ENCODE results near the gene PTAR1.

The PTAR1 gene

GRCh38 chr9:69678843-69679538, 80.8 kb downstream of the PTAR1 start:
- Histone ChIP-seq H3K27me3 (no peaks in the 10 kb centered on the region), H3K36me3 (no peaks in the 10 kb centered on the region), H4K20me1 (no peaks in the 10 kb centered on the region), H3K4me1 (peaks cover 18% of the 10 kb centered on the region), H3K9ac (no peak overlapping the region), H3K4me2 (no peak overlapping the region), H3K27ac (no peak overlapping the region), H3K4me3 (no peak overlapping the region), H3K9me3 (no peaks in the 10 kb centered on the region)
- no peak for TF ChIP-seq Cebpa-rat (IDR thresholded peaks at IDR 0.05)

- H4K20me1 ChIP-seq, result no peaks in the 10 kb centered on the region
- no peak overlapping the region for H3K4me3 ChIP-seq
- no peak overlapping the region for H3K27ac ChIP-seq
- H3K9ac ChIP-seq, result no peak overlapping the region
- no peaks in the 10 kb centered on the region for H3K27me3 ChIP-seq
- H3K36me3 ChIP-seq, result no peaks in the 10 kb centered on the region
- no peak overlapping the region for H3K4me2 ChIP-seq
- TF ChIP-seq Cebpa-rat (IDR thresholded peaks at IDR 0.05), result no peak
- H3K4me1 ChIP-seq, result peaks cover 29% of the 10 kb centered on the region
- no peaks in the 10 kb centered on the region for H3K9me3 ChIP-seq
Measured at GRCh38 chr9:69677931-69678330, 81.9 kb downstream of the PTAR1 start.

- Histone ChIP-seq H3K4me2 (peak overlapping the region; percentile 40; the same call in 1 of the 2 replicates), H3K9ac (no peak overlapping the region), H3K27me3 (no peaks in the 10 kb centered on the region), H3K9me3 (no peaks in the 10 kb centered on the region), H3K4me1 (peaks cover 42% of the 10 kb centered on the region), H3K4me3 (no peak overlapping the region), H3K36me3 (no peaks in the 10 kb centered on the region), H4K20me1 (no peaks in the 10 kb centered on the region), H3K27ac (no peak overlapping the region)
- TF ChIP-seq Cebpa-rat (IDR thresholded peaks at IDR 0.05), result no peak
Measured at GRCh38 chr9:69675563-69675962, 84.2 kb downstream of the PTAR1 start.

GRCh38 chr9:69674716-69675438, 84.9 kb downstream of the PTAR1 start:
- H3K9me3 ChIP-seq, result no peaks in the 10 kb centered on the region
- H3K4me3 ChIP-seq, result no peak overlapping the region
- H3K4me1 ChIP-seq, result peaks cover 49% of the 10 kb centered on the region
- H3K9ac ChIP-seq, result no peak overlapping the region
- H3K4me2 ChIP-seq, result peak overlapping the region; percentile 94
- no peak for TF ChIP-seq Cebpa-rat (IDR thresholded peaks at IDR 0.05)
- H3K36me3 ChIP-seq, result no peaks in the 10 kb centered on the region
- H4K20me1 ChIP-seq, result no peaks in the 10 kb centered on the region
- H3K27me3 ChIP-seq, result no peaks in the 10 kb centered on the region
- H3K27ac ChIP-seq, result no peak overlapping the region

GRCh38 chr9:69674112-69674685, 85.6 kb downstream of the PTAR1 start:
- peak overlapping the region; percentile 94 for H3K4me2 ChIP-seq
- H3K4me1 ChIP-seq, result peaks cover 54% of the 10 kb centered on the region

GRCh38 chr9:69673311-69673640, 86.5 kb downstream of the PTAR1 start:
- Histone ChIP-seq H3K4me3 (peak overlapping the region; percentile 87), H3K36me3 (no peaks in the 10 kb centered on the region), H3K27ac (peak overlapping the region; percentile 83), H3K4me2 (peak overlapping the region; percentile 94), H3K4me1 (peaks cover 54% of the 10 kb centered on the region), H3K9me3 (no peaks in the 10 kb centered on the region), H4K20me1 (no peaks in the 10 kb centered on the region), H3K9ac (peak overlapping the region; percentile 85), H3K27me3 (no peaks in the 10 kb centered on the region)
- TF ChIP-seq Cebpa-rat (IDR thresholded peaks at IDR 0.05), result no peak

More at GRCh38 chr9:69674112-69674685, 85.6 kb downstream of the PTAR1 start:
- no peak overlapping the region for H3K27ac ChIP-seq
- no peak overlapping the region for H3K9ac ChIP-seq
- H3K4me3 ChIP-seq, result no peak overlapping the region
- H3K27me3 ChIP-seq, result no peaks in the 10 kb centered on the region
- no peaks in the 10 kb centered on the region for H3K36me3 ChIP-seq
- H3K9me3 ChIP-seq, result no peaks in the 10 kb centered on the region
- no peak for TF ChIP-seq Cebpa-rat (IDR thresholded peaks at IDR 0.05)
- H4K20me1 ChIP-seq, result no peaks in the 10 kb centered on the region

GRCh38 chr9:69672596-69673310, 87.1 kb downstream of the PTAR1 start:
- H3K27ac ChIP-seq, result peak overlapping the region; percentile 83

GRCh38 chr9:69671879-69672595, 87.8 kb downstream of the PTAR1 start, which contains the start of gene APBA1:
Gene APBA1, minus strand, starts transcription at chr9:69672371.
- peak within 1 kb of the TSS; percentile 85 for H3K9ac ChIP-seq
- TF ChIP-seq Cebpa-rat (IDR thresholded peaks at IDR 0.05), result no peak
- H3K9me3 ChIP-seq, result no peaks in the 10 kb centered on the region
- H3K27ac ChIP-seq, result peak within 1 kb of the TSS; percentile 83
- H3K36me3 ChIP-seq, result no peaks in the 10 kb centered on the region
- peak within 1 kb of the TSS; percentile 94 for H3K4me2 ChIP-seq
- H4K20me1 ChIP-seq, result no peaks in the 10 kb centered on the region
- H3K27me3 ChIP-seq, result no peaks in the 10 kb centered on the region
- peaks cover 54% of the 10 kb centered on the region for H3K4me1 ChIP-seq
- H3K4me3 ChIP-seq, result peak within 1 kb of the TSS; percentile 87

More at GRCh38 chr9:69672596-69673310, 87.1 kb downstream of the PTAR1 start:
- H3K27me3 ChIP-seq, result no peaks in the 10 kb centered on the region
- H3K4me3 ChIP-seq, result peak overlapping the region; percentile 87
- TF ChIP-seq Cebpa-rat (IDR thresholded peaks at IDR 0.05), result no peak
- H3K36me3 ChIP-seq, result no peaks in the 10 kb centered on the region
- peak overlapping the region; percentile 85 for H3K9ac ChIP-seq
- peaks cover 54% of the 10 kb centered on the region for H3K4me1 ChIP-seq
- no peaks in the 10 kb centered on the region for H4K20me1 ChIP-seq
- H3K9me3 ChIP-seq, result no peaks in the 10 kb centered on the region
- peak overlapping the region; percentile 94 for H3K4me2 ChIP-seq

- H3K4me2 ChIP-seq, result peak overlapping the region; percentile 94
Measured at GRCh38 chr9:69671311-69671878, 88.4 kb downstream of the PTAR1 start.

More at GRCh38 chr9:69671311-69671878, 88.4 kb downstream of the PTAR1 start:
- peak overlapping the region; percentile 87 for H3K4me3 ChIP-seq
- TF ChIP-seq Cebpa-rat (IDR thresholded peaks at IDR 0.05), result no peak
- no peaks in the 10 kb centered on the region for H4K20me1 ChIP-seq
- no peaks in the 10 kb centered on the region for H3K36me3 ChIP-seq
- H3K27me3 ChIP-seq, result no peaks in the 10 kb centered on the region
- no peaks in the 10 kb centered on the region for H3K9me3 ChIP-seq
- H3K4me1 ChIP-seq, result peaks cover 54% of the 10 kb centered on the region
- H3K9ac ChIP-seq, result peak overlapping the region; percentile 85
- H3K27ac ChIP-seq, result peak overlapping the region; percentile 72
